GM19099 (cell line): ENCODE results near the gene ERCC1.

Experiments
- POLR2A ChIP-seq: IDR thresholded peaks from 3 replicates; pipeline ENCODE4 v1.6.1; 2011; ENCODE audit warnings: low read depth; ENCODE audit not compliant: insufficient read length; ENCODE audit errors: extremely low read depth

The ERCC1 gene

GRCh38 chr19:45423589-45424190 is at the start of gene ERCC1:
Gene ERCC1, minus strand, starts transcription at chr19:45423917. Its CDS starts 543 bp downstream, at chr19:45423374.
- peak; percentile 85 for TF ChIP-seq POLR2A

- TF ChIP-seq POLR2A = no peak
Observed at GRCh38 chr19:45473367-45473681, 49.6 kb upstream of the ERCC1 start.

GRCh38 chr19:45472563-45473366 is 49.0 kb upstream of the ERCC1 start:
- no peak for TF ChIP-seq POLR2A

- TF ChIP-seq POLR2A = no peak
Observed at GRCh38 chr19:45471931-45472562, 48.3 kb upstream of the ERCC1 start.

GRCh38 chr19:45471111-45471930 is 47.6 kb upstream of the ERCC1 start:
- no peak for TF ChIP-seq POLR2A

- no peak for TF ChIP-seq POLR2A
Observed at GRCh38 chr19:45470762-45471081, 47.0 kb upstream of the ERCC1 start.

- no peak for TF ChIP-seq POLR2A
Observed at GRCh38 chr19:45469945-45470761, 46.4 kb upstream of the ERCC1 start.

GRCh38 chr19:45469132-45469944 is 45.6 kb upstream of the ERCC1 start:
- peak; percentile 59 for TF ChIP-seq POLR2A

GRCh38 chr19:45468803-45469131 is 45.0 kb upstream of the ERCC1 start:
- no peak for TF ChIP-seq POLR2A

- no peak for TF ChIP-seq POLR2A
Observed at GRCh38 chr19:45468159-45468651, 44.5 kb upstream of the ERCC1 start.

GRCh38 chr19:45467456-45468158 is 43.9 kb upstream of the ERCC1 start, which contains the start of gene FOSB:
Gene FOSB, plus strand, starts transcription at chr19:45467996. Its CDS starts 591 bp downstream, at chr19:45468587.
- TF ChIP-seq POLR2A = peak; percentile 73

GRCh38 chr19:45467115-45467455 is 43.4 kb upstream of the ERCC1 start:
- no peak for TF ChIP-seq POLR2A

- TF ChIP-seq POLR2A = no peak
Observed at GRCh38 chr19:45464852-45465441, 41.2 kb upstream of the ERCC1 start.
